Kidney (tissue), 14 donors: ENCODE data around the gene VPS13A. TPM values are rescaled to one million over a fixed set of nuclear protein-coding genes. Genes with fewer than 3 reads are reported as not detected.

Experiments used
- DNase-seq, 5 donors: peaks; one replicate each; pipeline ENCODE4 v3.0.0-alpha.2; 2013 to 2020
- FAIRE-seq: peaks from 2 replicates; lab custom pipeline; 2012; peaks lifted over from hg19 to GRCh38; lab: Jason Lieb, UNC
- H3K27ac ChIP-seq, 2 donors: one replicate each; pipeline ENCODE4 v1.7.0; 2013; ENCODE audit warnings: low read depth in 2 of 2, low read length in 2 of 2, inconsistent platforms in 1 of 2
- H3K27me3 ChIP-seq: one replicate; pipeline ENCODE4 v1.7.1; 2013; ENCODE audit warnings: low read length, inconsistent platforms; ENCODE audit not compliant: control insufficient read depth, insufficient read depth
- H3K36me3 ChIP-seq, 3 donors: one replicate each; pipeline versions ENCODE4 v1.7.0 to v1.7.1; 2013; ENCODE audit warnings: low read length in 3 of 3, control low read depth in 1 of 3, inconsistent platforms in 1 of 3; ENCODE audit not compliant: insufficient read depth in 3 of 3, control insufficient read depth in 2 of 3
- H3K4me1 ChIP-seq, 3 donors: one replicate each; pipeline versions ENCODE4 v1.7.0 to v1.7.1; 2013; ENCODE audit warnings: low read length in 3 of 3, inconsistent platforms in 1 of 3, low read depth in 1 of 3; ENCODE audit not compliant: control insufficient read depth in 2 of 3, insufficient read depth in 2 of 3
- H3K4me3 ChIP-seq, 3 donors: one replicate each; pipeline versions ENCODE4 v1.7.0 to v1.8.1; 2013; ENCODE audit warnings: low read length in 3 of 3, control low read depth in 1 of 3, inconsistent platforms in 1 of 3
- H3K9ac ChIP-seq, 3 donors: one replicate each; pipeline versions ENCODE4 v1.7.0 to v1.7.1; 2013; ENCODE audit warnings: low read length in 3 of 3, control low read depth in 1 of 3, inconsistent platforms in 1 of 3
- H3K9me3 ChIP-seq, 3 donors: one replicate each; pipeline versions ENCODE4 v1.7.0 to v1.7.1; 2013; ENCODE audit warnings: low read length in 3 of 3, control low read depth in 1 of 3, inconsistent platforms in 1 of 3; ENCODE audit not compliant: control insufficient read depth in 2 of 3, insufficient read depth in 1 of 3
- CTCF ChIP-seq: IDR thresholded peaks from 3 replicates; pipeline ENCODE4 v1.5.1; 2012; ENCODE audit warnings: mild to moderate bottlenecking, moderate library complexity, borderline replicate concordance; ENCODE audit not compliant: insufficient read depth; ENCODE audit errors: extremely low read depth
- intact Hi-C: fragments of 100-400 bp; cut with DNase I; formaldehyde crosslinking; loops from one replicate; pipeline ENCODE4 v1.11.1; 2022
- polyA plus RNA-seq: library from polyadenylated mRNA; stranded (reverse); fragments of 350-450 nt; fragmentation: Illumina TruSeq; extraction: RNeasy Lipid Tissue Mini Kit (QIAGEN cat#74804); gene quantifications from one replicate; pipeline ENCODE4 v1.2.3, GENCODE V29; 2014; ENCODE audit warnings: low read depth, low replicate concordance; ENCODE audit not compliant: insufficient read depth
- total RNA-seq: library from RNA; stranded (reverse); fragmentation: NEBNext Ultra II Directional; extraction: Animal tissue kit (Norgen Biotek cat#: 25700); gene quantifications from one replicate; pipeline ENCODE4 v1.2.1, GENCODE V29; 2021
- donor health status: control.
- donor health status: control.
- donor health status: control.
- donor health status: control.
- donor health status: control.
- donor health status: DM: yes; HTN: yes; CAD: no.
- donor health status: Normal renal cell carcinoma (clear cell type).

The VPS13A gene
- total and polyA plus RNA-seq, 2 donors from 2014 or later, result 10.1 to 32.1 TPM

- DNase-seq (no peak), FAIRE-seq (no peak)
- Histone ChIP-seq H3K36me3 (peaks cover 0 to 3% (median 0%) of the 10 kb centered on the region in 3 donors), H3K4me3 (no peak overlapping the region), H3K9me3 (no peaks in the 10 kb centered on the region), H3K9ac (no peak overlapping the region), H3K4me1 (no peaks in the 10 kb centered on the region), H3K27me3 (no peaks in the 10 kb centered on the region), H3K27ac (no peak overlapping the region)
- intact Hi-C loops, result no loop called here
- no peak for TF ChIP-seq CTCF
Observed at GRCh38 chr9:77271023-77271690, 93.8 kb downstream of the VPS13A start.

- Histone ChIP-seq H3K4me1 (no peaks in the 10 kb centered on the region), H3K27me3 (no peaks in the 10 kb centered on the region), H3K36me3 (peaks cover 0 to 10% (median 2%) of the 10 kb centered on the region in 3 donors), H3K9me3 (no peaks in the 10 kb centered on the region), H3K4me3 (no peak overlapping the region), H3K9ac (no peak overlapping the region), H3K27ac (no peak overlapping the region)
- no peak for TF ChIP-seq CTCF
- FAIRE-seq, result no peak
- intact Hi-C loops, result no loop called here
- no peak for DNase-seq
Observed at GRCh38 chr9:77276799-77277198, 99.5 kb downstream of the VPS13A start.

DNA sequence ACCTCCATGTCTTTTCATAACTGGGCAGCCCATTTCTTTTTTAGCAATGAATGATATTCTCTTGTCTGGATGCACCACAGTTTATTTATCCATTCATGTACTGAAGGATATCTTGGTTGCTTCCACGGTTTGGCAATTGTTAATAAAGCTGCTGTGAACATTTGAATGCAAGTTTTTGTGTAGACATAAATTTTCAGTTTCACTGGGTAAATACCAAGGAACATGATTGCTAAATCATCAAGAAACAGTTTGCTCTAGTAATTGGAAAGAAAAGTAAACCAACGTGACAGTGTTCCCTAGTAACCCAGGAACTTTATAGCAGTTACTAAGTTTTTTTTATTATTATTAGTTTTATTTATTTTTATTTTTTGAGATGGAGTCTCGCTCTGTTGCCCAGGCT is 100.4 kb downstream of the VPS13A start:
- H3K9ac ChIP-seq, result no peak overlapping the region
- no peak for TF ChIP-seq CTCF
- no peaks in the 10 kb centered on the region for H3K27me3 ChIP-seq
- peaks cover 2 to 10% (median 4%) of the 10 kb centered on the region in 3 donors for H3K36me3 ChIP-seq
- no peak overlapping the region for H3K27ac ChIP-seq
- FAIRE-seq, result no peak
- H3K4me1 ChIP-seq, result no peaks in the 10 kb centered on the region
- H3K9me3 ChIP-seq, result no peaks in the 10 kb centered on the region
- DNase-seq, result no peak
- intact Hi-C loops, result no loop called here
- H3K4me3 ChIP-seq, result no peak overlapping the region
